ENCODE results near the gene UNC13D.
A peak's percentile ranks its signal among the peaks of the same experiment; 100 is the strongest.

UNC13D gene

GRCh38 chr17:75853433-75853832 is 9.2 kb upstream of the UNC13D start:
- DNase-seq = no peak

- DNase-seq = peak in 8 of 56 donors; percentile 22 to 69 (median 40)
Observed at GRCh38 chr17:75851693-75851991, 7.4 kb upstream of the UNC13D start.

- peak in 46 of 56 donors; percentile 24 to 75 (median 52) for DNase-seq
Observed at GRCh38 chr17:75850928-75851692, 6.9 kb upstream of the UNC13D start.

GRCh38 chr17:75849724-75850123 is 5.5 kb upstream of the UNC13D start:
- no peak for DNase-seq

- no peak for DNase-seq
Observed at GRCh38 chr17:75849279-75849646, 5.1 kb upstream of the UNC13D start.

GRCh38 chr17:75848523-75849278 is 4.5 kb upstream of the UNC13D start:
- peak in 50 of 56 donors; percentile 20 to 85 (median 68) for DNase-seq

- DNase-seq = no peak
Observed at GRCh38 chr17:75847614-75848522, 3.7 kb upstream of the UNC13D start.

- DNase-seq = no peak
Observed at GRCh38 chr17:75846692-75847613, 2.7 kb upstream of the UNC13D start.

- DNase-seq = no peak
Observed at GRCh38 chr17:75845933-75846691, 1.9 kb upstream of the UNC13D start.

GRCh38 chr17:75845058-75845711 is 981 bp upstream of the UNC13D start:
- peak in 48 of 56 donors; percentile 14 to 76 (median 47) for DNase-seq

GRCh38 chr17:75844530-75845057 is 390 bp upstream of the UNC13D start:
- DNase-seq = peak in 2 of 56 donors; percentile 42 to 62

GRCh38 chr17:75842963-75843576 is 1.1 kb downstream of the UNC13D start:
- DNase-seq = no peak

- no peak for DNase-seq
Observed at GRCh38 chr17:75842411-75842810, 1.8 kb downstream of the UNC13D start.

GRCh38 chr17:75840799-75841164 is 3.4 kb downstream of the UNC13D start:
- DNase-seq = no peak

- DNase-seq = no peak
Observed at GRCh38 chr17:75839942-75840798, 4.0 kb downstream of the UNC13D start.

- DNase-seq = no peak
Observed at GRCh38 chr17:75838410-75838809, 5.8 kb downstream of the UNC13D start.

- DNase-seq = no peak
Observed at GRCh38 chr17:75837899-75838298, 6.3 kb downstream of the UNC13D start.

- DNase-seq = no peak
Observed at GRCh38 chr17:75836605-75837004, 7.6 kb downstream of the UNC13D start.

All from nucleus accumbens (tissue), 56 donors.